GM12878 (cell line): ENCODE measurements around the gene RAD51B. TPM values are rescaled to one million over a fixed set of nuclear protein-coding genes. Genes with fewer than 3 reads are reported as not detected.

Source experiments
- ASH2L ChIP-seq: fragments of 300-600, 200-600 bp; sonication (generic); IDR thresholded peaks from 2 replicates; pipeline ENCODE4 v1.6.1; 2017; ENCODE audit warnings: low read depth, mild to moderate bottlenecking, borderline replicate concordance
- IKZF2 ChIP-seq, 2 experiments: fragments of 450-650 bp; IDR thresholded peaks; 2 replicates each; pipeline ENCODE4 v1.6.1; 2017; ENCODE audit warnings: mild to moderate bottlenecking in 2 of 2, moderate library complexity in 2 of 2
- MAX ChIP-seq: IDR thresholded peaks from 2 replicates; pipeline ENCODE4 v1.6.1; 2012; ENCODE audit warnings: low read depth, low read length, improper control_type of control experiment
- NBN ChIP-seq: fragments of 450-650 bp; IDR thresholded peaks from 2 replicates; pipeline ENCODE4 v1.6.1; 2016
- NFIC ChIP-seq: IDR thresholded peaks from 2 replicates; pipeline ENCODE4 v1.6.1; 2012; ENCODE audit warnings: low read depth, mild to moderate bottlenecking, inconsistent platforms, low read length, moderate library complexity
- POLR2A ChIP-seq: IDR thresholded peaks from 2 replicates; pipeline ENCODE4 v1.6.1; 2011; ENCODE audit warnings: low read depth, mild to moderate bottlenecking, low read length
- RFX5 ChIP-seq: IDR thresholded peaks from 2 replicates; pipeline ENCODE4 v1.6.1; 2011; ENCODE audit warnings: low read depth, low read length, improper control_type of control experiment
- SIN3A ChIP-seq: IDR thresholded peaks from 2 replicates; pipeline ENCODE4 v1.6.1; 2012; ENCODE audit warnings: low read depth, low read length, improper control_type of control experiment
- SMC3 ChIP-seq: IDR thresholded peaks from 2 replicates; pipeline ENCODE4 v1.6.1; 2011; ENCODE audit warnings: low read length, improper control_type of control experiment, borderline replicate concordance
- SREBF2 ChIP-seq: IDR thresholded peaks from 2 replicates; pipeline ENCODE4 v1.6.1; 2012; ENCODE audit warnings: mild to moderate bottlenecking, low read length
- SRF ChIP-seq, 2 experiments: IDR thresholded peaks; 2 replicates each; pipeline ENCODE4 v1.6.1; 2011; ENCODE audit warnings: low read depth in 2 of 2, low read length in 2 of 2, mild to moderate bottlenecking in 1 of 2, moderate library complexity in 1 of 2
- SUPT20H ChIP-seq: IDR thresholded peaks from 2 replicates; pipeline ENCODE4 v1.6.1; 2011; ENCODE audit warnings: low read depth, mild to moderate bottlenecking, low read length, moderate library complexity, borderline replicate concordance; ENCODE audit not compliant: control insufficient read depth
- YY1 ChIP-seq: IDR thresholded peaks from 2 replicates; pipeline ENCODE4 v1.6.1; 2011; ENCODE audit warnings: low read depth, mild to moderate bottlenecking, low read length
- ZNF207 ChIP-seq: fragments of 450-650 bp; IDR thresholded peaks from 2 replicates; pipeline ENCODE4 v1.6.1; 2014; ENCODE audit warnings: antibody characterized with exemption, mild to moderate bottlenecking, borderline replicate concordance
- ZNF384 ChIP-seq: IDR thresholded peaks from 2 replicates; pipeline ENCODE4 v1.6.1; 2012; ENCODE audit warnings: low read depth, mild to moderate bottlenecking, low read length, improper control_type of control experiment, borderline replicate concordance
- polyA plus RNA-seq, 11 experiments: library from polyadenylated mRNA; depleted of rRNA in 4 of 11; unstranded in 6 of 11; stranded (reverse) in 5 of 11; fragments of >200 nt; fragmentation: Nextera tagmentation in 4 of 11; fragmentation: Illumina TruSeq in 1 of 11; extraction: Ambion mirVana in 4 of 11; extraction: Trizol in 1 of 11; gene quantifications; 1 replicate in 1 of 11; 2 replicates in 10 of 11; pipeline versions ENCODE4 v1.2.1 to v1.2.3, GENCODE V29; 2011 to 2016; ENCODE audit warnings: inconsistent platforms in 2 of 11, missing spikeins in 2 of 11, low read depth in 1 of 11
- total RNA-seq, 4 experiments: library from RNA; depleted of rRNA in 3 of 4; stranded (reverse); fragments of >200 nt in 3 of 4; fragmentation: Illumina TruSeq in 1 of 4; extraction: Trizol in 1 of 4; gene quantifications; 2 replicates each; pipeline versions ENCODE4 v1.2.1 to v1.2.3, GENCODE V29; 2013 to 2021
- TF ChIP-seq, protein P1 (sequence below): IDR thresholded peaks from 2 replicates; pipeline ENCODE4 v1.6.1; 2011; ENCODE audit warnings: borderline replicate concordance, low read depth, mild to moderate bottlenecking, moderate library complexity, low read length; ENCODE audit not compliant: insufficient read depth, poor library complexity, severe bottlenecking
- TF ChIP-seq, protein P2 (sequence below): fragments of 450-650 bp; IDR thresholded peaks from 2 replicates; pipeline ENCODE4 v1.6.1; 2016; ENCODE audit warnings: mild to moderate bottlenecking, moderate library complexity, borderline replicate concordance
- TF ChIP-seq, protein P3 (sequence below): fragments of 450-650 bp; formaldehyde crosslinking; IDR thresholded peaks from 2 replicates; pipeline ENCODE4 v1.4.0; 2020; ENCODE audit warnings: mild to moderate bottlenecking, moderate library complexity
- TF ChIP-seq, protein P4 (sequence below): IDR thresholded peaks from 2 replicates; pipeline ENCODE4 v1.6.1; 2012; ENCODE audit warnings: low read depth, low read length, improper control_type of control experiment

Gene RAD51B
- total and polyA plus RNA-seq, 10 of the 15 experiments (the other 5 are each of a cell fraction or from before 2014, with no cell fraction given): 9.8 to 26.8 (median 21.3) TPM

DNA sequence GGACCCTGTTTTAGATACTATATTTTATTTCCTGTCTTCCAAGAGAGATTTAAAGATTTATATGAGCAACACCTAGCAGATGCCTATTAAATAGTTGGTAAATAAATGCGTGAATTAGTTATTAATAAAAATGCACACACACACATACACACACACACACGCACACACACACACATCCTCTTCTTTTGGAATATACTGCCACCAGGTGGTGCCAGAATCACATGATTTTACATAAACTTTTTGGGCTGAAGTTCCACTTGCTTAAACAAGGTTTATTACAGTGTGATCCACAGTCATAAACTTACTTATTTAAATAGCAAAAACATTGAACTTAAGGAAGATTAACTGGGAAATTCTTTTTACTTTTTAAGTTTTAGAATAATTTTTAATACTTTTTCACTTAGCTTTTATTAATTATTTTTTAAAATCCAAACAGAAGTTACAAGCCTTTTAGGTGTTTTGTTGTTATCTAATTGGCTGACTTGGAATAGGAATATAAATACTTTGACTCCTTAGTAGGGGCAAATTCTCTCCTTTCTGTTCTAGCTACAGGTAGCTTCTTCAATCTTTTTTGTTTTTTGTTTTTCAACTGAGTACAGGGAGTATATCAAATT is 17.5 kb downstream of the RAD51B start (continued):
- TF ChIP-seq YY1 (peak; percentile 36; the same call in 1 of the 2 replicates), NFIC (no peak), SUPT20H (no peak), IKZF2 (IDR thresholded peaks at IDR 0.05) (no peak; a peak in 1 of 4 replicates), ZNF384 (no peak), ZNF207 (no peak), RFX5 (no peak), ASH2L (no peak), MAX (no peak), NBN (peak; percentile 59), SRF (IDR thresholded peaks at IDR 0.05; ENCODE audit: low read depth in 2 of 2, low read length in 2 of 2) (no peak), POLR2A (no peak), SMC3 (peak; percentile 77; the same call in 1 of the 2 replicates), SREBF2 (no peak), SIN3A (no peak)
- TF ChIP-seq, protein P1, sequence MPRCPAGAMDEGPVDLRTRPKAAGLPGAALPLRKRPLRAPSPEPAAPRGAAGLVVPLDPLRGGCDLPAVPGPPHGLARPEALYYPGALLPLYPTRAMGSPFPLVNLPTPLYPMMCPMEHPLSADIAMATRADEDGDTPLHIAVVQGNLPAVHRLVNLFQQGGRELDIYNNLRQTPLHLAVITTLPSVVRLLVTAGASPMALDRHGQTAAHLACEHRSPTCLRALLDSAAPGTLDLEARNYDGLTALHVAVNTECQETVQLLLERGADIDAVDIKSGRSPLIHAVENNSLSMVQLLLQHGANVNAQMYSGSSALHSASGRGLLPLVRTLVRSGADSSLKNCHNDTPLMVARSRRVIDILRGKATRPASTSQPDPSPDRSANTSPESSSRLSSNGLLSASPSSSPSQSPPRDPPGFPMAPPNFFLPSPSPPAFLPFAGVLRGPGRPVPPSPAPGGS: no peak
- TF ChIP-seq, protein P2, sequence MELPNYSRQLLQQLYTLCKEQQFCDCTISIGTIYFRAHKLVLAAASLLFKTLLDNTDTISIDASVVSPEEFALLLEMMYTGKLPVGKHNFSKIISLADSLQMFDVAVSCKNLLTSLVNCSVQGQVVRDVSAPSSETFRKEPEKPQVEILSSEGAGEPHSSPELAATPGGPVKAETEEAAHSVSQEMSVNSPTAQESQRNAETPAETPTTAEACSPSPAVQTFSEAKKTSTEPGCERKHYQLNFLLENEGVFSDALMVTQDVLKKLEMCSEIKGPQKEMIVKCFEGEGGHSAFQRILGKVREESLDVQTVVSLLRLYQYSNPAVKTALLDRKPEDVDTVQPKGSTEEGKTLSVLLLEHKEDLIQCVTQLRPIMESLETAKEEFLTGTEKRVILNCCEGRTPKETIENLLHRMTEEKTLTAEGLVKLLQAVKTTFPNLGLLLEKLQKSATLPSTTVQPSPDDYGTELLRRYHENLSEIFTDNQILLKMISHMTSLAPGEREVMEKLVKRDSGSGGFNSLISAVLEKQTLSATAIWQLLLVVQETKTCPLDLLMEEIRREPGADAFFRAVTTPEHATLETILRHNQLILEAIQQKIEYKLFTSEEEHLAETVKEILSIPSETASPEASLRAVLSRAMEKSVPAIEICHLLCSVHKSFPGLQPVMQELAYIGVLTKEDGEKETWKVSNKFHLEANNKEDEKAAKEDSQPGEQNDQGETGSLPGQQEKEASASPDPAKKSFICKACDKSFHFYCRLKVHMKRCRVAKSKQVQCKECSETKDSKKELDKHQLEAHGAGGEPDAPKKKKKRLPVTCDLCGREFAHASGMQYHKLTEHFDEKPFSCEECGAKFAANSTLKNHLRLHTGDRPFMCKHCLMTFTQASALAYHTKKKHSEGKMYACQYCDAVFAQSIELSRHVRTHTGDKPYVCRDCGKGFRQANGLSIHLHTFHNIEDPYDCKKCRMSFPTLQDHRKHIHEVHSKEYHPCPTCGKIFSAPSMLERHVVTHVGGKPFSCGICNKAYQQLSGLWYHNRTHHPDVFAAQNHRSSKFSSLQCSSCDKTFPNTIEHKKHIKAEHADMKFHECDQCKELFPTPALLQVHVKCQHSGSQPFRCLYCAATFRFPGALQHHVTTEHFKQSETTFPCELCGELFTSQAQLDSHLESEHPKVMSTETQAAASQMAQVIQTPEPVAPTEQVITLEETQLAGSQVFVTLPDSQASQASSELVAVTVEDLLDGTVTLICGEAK: no peak
- TF ChIP-seq, protein P3, sequence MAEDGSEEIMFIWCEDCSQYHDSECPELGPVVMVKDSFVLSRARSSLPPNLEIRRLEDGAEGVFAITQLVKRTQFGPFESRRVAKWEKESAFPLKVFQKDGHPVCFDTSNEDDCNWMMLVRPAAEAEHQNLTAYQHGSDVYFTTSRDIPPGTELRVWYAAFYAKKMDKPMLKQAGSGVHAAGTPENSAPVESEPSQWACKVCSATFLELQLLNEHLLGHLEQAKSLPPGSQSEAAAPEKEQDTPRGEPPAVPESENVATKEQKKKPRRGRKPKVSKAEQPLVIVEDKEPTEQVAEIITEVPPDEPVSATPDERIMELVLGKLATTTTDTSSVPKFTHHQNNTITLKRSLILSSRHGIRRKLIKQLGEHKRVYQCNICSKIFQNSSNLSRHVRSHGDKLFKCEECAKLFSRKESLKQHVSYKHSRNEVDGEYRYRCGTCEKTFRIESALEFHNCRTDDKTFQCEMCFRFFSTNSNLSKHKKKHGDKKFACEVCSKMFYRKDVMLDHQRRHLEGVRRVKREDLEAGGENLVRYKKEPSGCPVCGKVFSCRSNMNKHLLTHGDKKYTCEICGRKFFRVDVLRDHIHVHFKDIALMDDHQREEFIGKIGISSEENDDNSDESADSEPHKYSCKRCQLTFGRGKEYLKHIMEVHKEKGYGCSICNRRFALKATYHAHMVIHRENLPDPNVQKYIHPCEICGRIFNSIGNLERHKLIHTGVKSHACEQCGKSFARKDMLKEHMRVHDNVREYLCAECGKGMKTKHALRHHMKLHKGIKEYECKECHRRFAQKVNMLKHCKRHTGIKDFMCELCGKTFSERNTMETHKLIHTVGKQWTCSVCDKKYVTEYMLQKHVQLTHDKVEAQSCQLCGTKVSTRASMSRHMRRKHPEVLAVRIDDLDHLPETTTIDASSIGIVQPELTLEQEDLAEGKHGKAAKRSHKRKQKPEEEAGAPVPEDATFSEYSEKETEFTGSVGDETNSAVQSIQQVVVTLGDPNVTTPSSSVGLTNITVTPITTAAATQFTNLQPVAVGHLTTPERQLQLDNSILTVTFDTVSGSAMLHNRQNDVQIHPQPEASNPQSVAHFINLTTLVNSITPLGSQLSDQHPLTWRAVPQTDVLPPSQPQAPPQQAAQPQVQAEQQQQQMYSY (CRISPR knock-in tag): no peak
- TF ChIP-seq, protein P4, sequence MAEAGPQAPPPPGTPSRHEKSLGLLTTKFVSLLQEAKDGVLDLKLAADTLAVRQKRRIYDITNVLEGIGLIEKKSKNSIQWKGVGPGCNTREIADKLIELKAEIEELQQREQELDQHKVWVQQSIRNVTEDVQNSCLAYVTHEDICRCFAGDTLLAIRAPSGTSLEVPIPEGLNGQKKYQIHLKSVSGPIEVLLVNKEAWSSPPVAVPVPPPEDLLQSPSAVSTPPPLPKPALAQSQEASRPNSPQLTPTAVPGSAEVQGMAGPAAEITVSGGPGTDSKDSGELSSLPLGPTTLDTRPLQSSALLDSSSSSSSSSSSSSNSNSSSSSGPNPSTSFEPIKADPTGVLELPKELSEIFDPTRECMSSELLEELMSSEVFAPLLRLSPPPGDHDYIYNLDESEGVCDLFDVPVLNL: no peak
